DOHH2 (cell line): Measurements from ENCODE around the gene ESYT3.
"Not testable (repeated sequence)": the region's sequence is repeated elsewhere in the genome, so short reads cannot be mapped to it uniquely, and the experiment has no call there.

Experiments used
- H3F3A ChIP-seq: fragments of 200-600 bp; sonication (generic), shearing (Covaris generic); 2 replicates; pipeline ENCODE4 v1.6.0; 2016; ENCODE audit warnings: antibody characterized with exemption, mild to moderate bottlenecking; ENCODE audit not compliant: control insufficient read depth, insufficient read depth
- H3K27ac ChIP-seq: fragments of 200-600 bp; sonication (generic); 2 replicates; pipeline ENCODE4 v1.5.1; 2014; ENCODE audit warnings: low read depth, mild to moderate bottlenecking, low read length, moderate library complexity
- H3K27me3 ChIP-seq: fragments of 200-600 bp; sonication (generic); 2 replicates; pipeline ENCODE4 v1.6.1; 2014; ENCODE audit warnings: mild to moderate bottlenecking, low read length, mixed read lengths; ENCODE audit not compliant: control insufficient read depth
- H3K36me3 ChIP-seq: fragments of 200-600 bp; sonication (generic); 2 replicates; pipeline ENCODE4 v1.6.1; 2014; ENCODE audit warnings: mild to moderate bottlenecking, low read length, moderate library complexity, mixed read lengths; ENCODE audit not compliant: control insufficient read depth
- H3K4me1 ChIP-seq: fragments of 200-600 bp; sonication (generic); 2 replicates; pipeline ENCODE4 v1.6.1; 2014; ENCODE audit warnings: mild to moderate bottlenecking, low read length, mixed read lengths; ENCODE audit not compliant: control insufficient read depth
- H3K4me2 ChIP-seq: fragments of 200-600 bp; sonication (generic); 2 replicates; pipeline ENCODE4 v1.6.0; 2014; ENCODE audit warnings: mild to moderate bottlenecking, low read length, moderate library complexity
- H3K4me3 ChIP-seq: fragments of 200-600 bp; sonication (generic); 2 replicates; pipeline ENCODE4 v1.5.1; 2014; ENCODE audit warnings: mild to moderate bottlenecking, low read length, mixed read lengths
- H3K79me2 ChIP-seq: fragments of 200-600 bp; sonication (generic); 2 replicates; pipeline ENCODE4 v1.6.1; 2014; ENCODE audit warnings: mild to moderate bottlenecking, low read length, mixed read lengths; ENCODE audit not compliant: control insufficient read depth
- H3K9me2 ChIP-seq: fragments of 200-600 bp; sonication (generic); replicated peaks from 2 replicates; pipeline ENCODE4 v1.6.1; 2014; ENCODE audit warnings: mild to moderate bottlenecking, low read length, mixed read lengths; ENCODE audit not compliant: control insufficient read depth
- H3K9me3 ChIP-seq: fragments of 200-600 bp; sonication (generic); 2 replicates; pipeline ENCODE4 v1.6.1; 2014; ENCODE audit warnings: antibody characterized with exemption, low read length, mixed read lengths; ENCODE audit not compliant: control insufficient read depth, insufficient read depth
- H4K20me1 ChIP-seq: fragments of 200-600 bp; sonication (generic); 2 replicates; pipeline ENCODE4 v1.6.0; 2014; ENCODE audit warnings: low read depth, mild to moderate bottlenecking, antibody characterized with exemption, low read length, moderate library complexity; ENCODE audit not compliant: control insufficient read depth, insufficient read depth
- CTCF ChIP-seq: fragments of 200-600 bp; sonication (generic); IDR thresholded peaks from one replicate; pipeline ENCODE4 v1.5.1; 2014; ENCODE audit warnings: antibody characterized with exemption, mild to moderate bottlenecking, low read depth, low read length; ENCODE audit not compliant: poor library complexity, severe bottlenecking
- EZH2phosphoT487 ChIP-seq: fragments of 200-600 bp; sonication (generic); IDR thresholded peaks from 2 replicates; pipeline ENCODE4 v1.6.1; 2017; ENCODE audit warnings: borderline replicate concordance, mild to moderate bottlenecking, antibody characterized with exemption, low read length, moderate library complexity, mixed read lengths

The ESYT3 gene

GRCh38 chr3:138492980-138493675, 58.7 kb downstream of the ESYT3 start:
- Histone ChIP-seq H3K79me2 (no peaks in the 10 kb centered on the region), H3K36me3 (no peaks in the 10 kb centered on the region), H3K4me3 (no peak overlapping the region), H3F3A (no peaks in the 10 kb centered on the region), H3K9me3 (no peaks in the 10 kb centered on the region), H3K9me2 (no peaks in the 10 kb centered on the region), H3K4me1 (no peaks in the 10 kb centered on the region), H3K27me3 (no peaks in the 10 kb centered on the region), H4K20me1 (no peaks in the 10 kb centered on the region), H3K4me2 (no peak overlapping the region), H3K27ac (no peak overlapping the region)
- no peak for TF ChIP-seq CTCF
- no peak for TF ChIP-seq EZH2phosphoT487

GRCh38 chr3:138493804-138494606, 59.6 kb downstream of the ESYT3 start:
- H3K4me3 ChIP-seq, result no peak overlapping the region
- no peaks in the 10 kb centered on the region for H3K36me3 ChIP-seq
- no peaks in the 10 kb centered on the region for H3K9me2 ChIP-seq
- no peaks in the 10 kb centered on the region for H3K4me1 ChIP-seq
- no peaks in the 10 kb centered on the region for H4K20me1 ChIP-seq
- H3F3A ChIP-seq, result no peaks in the 10 kb centered on the region
- H3K27ac ChIP-seq, result no peak overlapping the region
- H3K4me2 ChIP-seq, result no peak overlapping the region
- no peak for TF ChIP-seq EZH2phosphoT487
- no peak for TF ChIP-seq CTCF
- no peaks in the 10 kb centered on the region for H3K9me3 ChIP-seq
- H3K27me3 ChIP-seq, result no peaks in the 10 kb centered on the region
- H3K79me2 ChIP-seq, result no peaks in the 10 kb centered on the region

- no peak for TF ChIP-seq CTCF
- TF ChIP-seq EZH2phosphoT487, result no peak
- Histone ChIP-seq H3K27me3 (no peaks in the 10 kb centered on the region), H3K4me3 (no peak overlapping the region), H3K36me3 (no peaks in the 10 kb centered on the region), H3F3A (no peaks in the 10 kb centered on the region), H3K79me2 (no peaks in the 10 kb centered on the region), H3K4me2 (no peak overlapping the region), H3K9me3 (no peaks in the 10 kb centered on the region), H3K27ac (no peak overlapping the region), H3K4me1 (no peaks in the 10 kb centered on the region), H4K20me1 (no peaks in the 10 kb centered on the region), H3K9me2 (no peaks in the 10 kb centered on the region)
Measured at GRCh38 chr3:138494607-138494929, 60.2 kb downstream of the ESYT3 start.

- H3F3A ChIP-seq, H3K36me3 ChIP-seq, H4K20me1 ChIP-seq, H3K4me1 ChIP-seq, H3K27me3 ChIP-seq, H3K9me3 ChIP-seq, H3K9me2 ChIP-seq, H3K4me2 ChIP-seq, H3K4me3 ChIP-seq, H3K27ac ChIP-seq, H3K79me2 ChIP-seq: not testable (repeated sequence)
Measured at GRCh38 chr3:138495638-138496037, 61.2 kb downstream of the ESYT3 start.
